NCI-H748 treated with DMSO at 0.1 percent for 48 hours (cell line): ENCODE measurements around the gene GBP7.
"Not testable (repeated sequence)": the region's sequence is repeated elsewhere in the genome, so short reads cannot be mapped to it uniquely, and the experiment has no call there.

Experiments
- DNase-seq: peaks from one replicate; lab custom pipeline; 2025; lab: John Stamatoyannopoulos, UW

The GBP7 gene

GRCh38 chr1:89175601-89176256 lies at the start of gene GBP7:
GBP7 (minus strand) TSS chr1:89176003; CDS start chr1:89171935, 4,068 bp downstream.
- no peak for DNase-seq

GRCh38 chr1:89221341-89221740 lies 45.5 kb upstream of the GBP7 start:
- no peak for DNase-seq

GRCh38 chr1:89219851-89220250 lies 44.0 kb upstream of the GBP7 start:
- DNase-seq = not testable (repeated sequence)

- DNase-seq = not testable (repeated sequence)
Observed at GRCh38 chr1:89218941-89219340, 43.1 kb upstream of the GBP7 start.

GRCh38 chr1:89213347-89213746 lies 37.5 kb upstream of the GBP7 start:
- DNase-seq = no peak

- DNase-seq = no peak
Observed at GRCh38 chr1:89211035-89211634, 35.3 kb upstream of the GBP7 start.

- no peak for DNase-seq
Observed at GRCh38 chr1:89206373-89206772, 30.6 kb upstream of the GBP7 start.

- DNase-seq = no peak
Observed at GRCh38 chr1:89203166-89203565, 27.4 kb upstream of the GBP7 start.

- DNase-seq = no peak
Observed at GRCh38 chr1:89201106-89201794, 25.4 kb upstream of the GBP7 start.

GRCh38 chr1:89200663-89201062 lies 24.9 kb upstream of the GBP7 start:
- no peak for DNase-seq

- no peak for DNase-seq
Observed at GRCh38 chr1:89199525-89200031, 23.8 kb upstream of the GBP7 start.

- DNase-seq = no peak
Observed at GRCh38 chr1:89198491-89199072, 22.8 kb upstream of the GBP7 start, which contains the start of gene GBP4. GBP4 (minus strand) TSS chr1:89198942; CDS start chr1:89198834, 108 bp downstream.

GRCh38 chr1:89198081-89198480 lies 22.3 kb upstream of the GBP7 start:
- DNase-seq = no peak

GRCh38 chr1:89195476-89195875 lies 19.7 kb upstream of the GBP7 start:
- no peak for DNase-seq

GRCh38 chr1:89191314-89191713 lies 15.5 kb upstream of the GBP7 start:
- no peak for DNase-seq

- DNase-seq = no peak
Observed at GRCh38 chr1:89190017-89190416, 14.2 kb upstream of the GBP7 start.

GRCh38 chr1:89179343-89179742 lies 3.5 kb upstream of the GBP7 start:
- no peak for DNase-seq

- DNase-seq = no peak
Observed at GRCh38 chr1:89176971-89177370, 1.2 kb upstream of the GBP7 start.

- DNase-seq = no peak
Observed at GRCh38 chr1:89174491-89174890, 1.3 kb downstream of the GBP7 start.

- DNase-seq = no peak
Observed at GRCh38 chr1:89172468-89173143, 3.2 kb downstream of the GBP7 start.

GRCh38 chr1:89171067-89171438 lies 4.8 kb downstream of the GBP7 start:
- DNase-seq = no peak
